ENCODE data around the gene RUFY4.

The RUFY4 gene

DNA sequence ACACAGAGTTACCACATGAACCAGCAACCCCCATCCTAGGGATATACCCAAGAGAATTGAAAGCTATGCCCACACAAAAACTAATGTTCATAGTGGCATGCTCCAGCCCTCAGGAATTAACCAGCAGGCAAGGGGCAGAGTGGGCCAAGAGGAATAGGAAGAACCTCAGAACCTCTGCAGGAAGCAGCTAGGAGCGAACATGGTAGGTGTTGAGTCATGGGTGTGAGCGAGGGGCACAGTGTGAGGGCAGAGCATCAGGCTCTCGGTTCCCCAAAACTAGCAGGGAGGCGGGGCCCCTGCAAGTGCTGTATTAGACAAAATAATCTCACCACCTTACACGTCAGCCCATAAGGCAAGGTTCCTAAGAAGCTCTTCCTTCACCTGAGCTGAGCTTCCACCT is 5.6 kb upstream of the RUFY4 start:
- DNase-seq, result no peak

DNA sequence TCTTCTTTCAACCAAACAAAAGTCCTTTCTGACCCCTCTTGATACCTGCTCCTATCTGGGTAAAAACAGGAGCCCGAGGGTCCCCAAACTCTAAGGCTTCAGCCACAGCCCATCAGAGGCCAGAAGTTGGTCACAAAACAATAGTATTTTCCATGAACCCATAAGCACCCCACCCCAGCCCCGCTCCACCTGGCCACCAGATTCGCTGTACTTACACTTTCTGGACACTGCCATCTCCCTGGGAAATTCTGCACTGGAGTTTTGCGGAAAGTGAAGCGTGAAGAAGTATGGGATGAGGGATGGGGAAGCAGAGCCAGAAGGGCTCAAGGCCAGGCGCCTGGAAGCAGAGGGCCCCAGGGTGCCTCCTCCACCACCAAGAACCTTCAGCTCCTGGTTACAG is 5.2 kb upstream of the RUFY4 start:
- no peak for DNase-seq

- DNase-seq, result no peak
These were observed 3.6 kb upstream of the RUFY4 start for GRCh38 chr2:218065239-218066006.

DNA sequence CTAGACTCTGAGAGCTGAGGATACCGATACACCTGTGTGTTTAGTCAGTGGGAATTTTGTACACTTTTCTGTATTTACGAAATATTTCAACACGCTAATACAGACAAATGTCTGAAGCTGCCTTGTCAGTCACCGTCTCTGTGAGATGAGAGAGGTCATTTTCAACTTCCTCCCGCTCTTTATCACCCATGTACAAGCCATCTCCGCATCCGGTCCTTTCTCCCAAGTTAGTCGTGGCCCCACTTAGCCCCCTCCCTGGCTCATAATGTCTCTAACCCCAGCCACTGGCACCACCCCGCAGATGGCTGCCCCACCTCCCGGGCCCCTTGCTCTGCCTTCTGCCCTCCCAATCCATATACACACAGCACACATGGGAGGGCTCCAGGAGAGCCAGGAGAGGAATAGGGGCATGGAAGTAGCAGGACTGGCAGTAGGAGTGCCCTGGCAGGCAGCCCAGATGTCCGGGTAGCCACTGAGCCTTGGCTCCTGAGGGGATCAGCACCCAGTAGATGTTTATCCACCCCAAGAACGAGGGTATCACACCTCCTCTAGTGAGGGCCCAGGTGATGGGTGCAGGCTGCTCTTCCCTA is 2.0 kb upstream of the RUFY4 start:
- DNase-seq, result no peak

DNA sequence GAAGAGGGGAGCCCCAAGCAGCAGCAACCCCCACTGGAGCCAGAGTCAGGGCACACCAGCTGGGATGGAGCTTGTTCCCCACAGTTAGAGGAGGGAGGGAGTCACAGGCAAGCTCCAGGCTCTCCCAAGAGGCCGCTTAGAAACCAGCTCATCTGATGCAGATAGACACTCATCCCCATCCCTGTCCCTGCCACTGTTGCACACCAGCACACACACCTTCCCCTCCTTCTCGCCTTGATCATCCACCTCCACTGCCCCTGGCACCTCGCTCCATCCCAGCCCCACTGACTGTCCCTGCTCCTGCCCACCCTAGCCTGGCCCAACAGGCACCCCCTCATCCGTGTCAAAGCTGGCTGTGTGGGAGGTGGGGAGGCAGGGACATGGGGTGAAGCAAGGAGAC is 1.5 kb upstream of the RUFY4 start:
- DNase-seq, result no peak

GRCh38 chr2:218069606-218070300 is 700 bp downstream of the RUFY4 start:
- DNase-seq, result no peak

DNA sequence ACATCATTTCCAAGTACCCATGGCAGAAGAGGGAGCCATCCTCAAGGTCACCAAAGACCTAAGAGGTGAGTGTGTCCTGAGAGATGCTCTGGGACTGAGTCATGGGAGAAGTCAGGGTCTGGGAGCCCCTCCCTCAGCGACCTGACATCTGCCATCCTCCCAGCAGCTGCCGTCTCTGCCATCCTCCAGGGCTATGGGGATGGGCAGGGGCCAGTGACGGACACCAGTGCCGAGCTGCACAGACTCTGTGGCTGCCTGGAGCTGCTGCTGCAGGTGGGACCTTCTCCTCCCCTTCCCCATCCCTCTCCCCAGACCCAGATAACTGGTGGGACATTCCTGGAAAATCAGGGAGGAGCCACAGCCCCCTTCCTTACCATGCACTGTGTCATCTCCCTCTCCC is 1.5 kb downstream of the RUFY4 start:
- DNase-seq, result no peak

DNA sequence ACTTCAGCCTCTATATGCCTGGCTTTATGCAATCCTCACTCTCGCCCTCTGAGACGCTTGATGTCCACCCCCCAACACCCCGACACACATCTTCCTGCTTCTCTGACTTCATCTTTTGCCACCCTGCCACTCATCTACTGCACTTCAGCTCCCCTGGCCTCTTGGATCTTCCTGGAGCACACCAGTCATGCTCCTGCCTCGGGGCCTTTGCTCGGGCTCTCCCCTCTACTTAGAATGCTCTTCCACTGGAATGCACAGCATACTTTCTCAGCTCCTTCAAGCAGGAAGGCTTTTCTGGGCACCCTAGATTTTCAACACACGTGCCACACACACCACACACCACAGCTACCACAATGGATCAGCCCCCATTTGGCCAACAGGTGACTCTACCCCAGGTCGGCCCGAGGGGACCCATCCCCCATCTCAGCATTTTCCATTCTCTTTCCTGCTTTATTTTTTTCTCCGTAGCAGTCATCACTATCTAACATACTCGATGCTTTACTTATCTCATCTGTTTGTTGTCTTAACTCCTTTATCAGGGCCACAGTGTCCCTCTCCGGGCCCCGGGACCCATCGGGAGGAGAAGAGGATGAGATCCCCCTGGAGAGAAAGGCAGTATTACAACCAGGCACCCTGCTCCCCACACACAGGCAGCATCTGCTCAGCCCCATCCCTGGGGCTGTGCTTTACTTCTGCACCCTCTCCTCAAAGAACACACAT is 2.3 kb downstream of the RUFY4 start:
- DNase-seq, result no peak

DNA sequence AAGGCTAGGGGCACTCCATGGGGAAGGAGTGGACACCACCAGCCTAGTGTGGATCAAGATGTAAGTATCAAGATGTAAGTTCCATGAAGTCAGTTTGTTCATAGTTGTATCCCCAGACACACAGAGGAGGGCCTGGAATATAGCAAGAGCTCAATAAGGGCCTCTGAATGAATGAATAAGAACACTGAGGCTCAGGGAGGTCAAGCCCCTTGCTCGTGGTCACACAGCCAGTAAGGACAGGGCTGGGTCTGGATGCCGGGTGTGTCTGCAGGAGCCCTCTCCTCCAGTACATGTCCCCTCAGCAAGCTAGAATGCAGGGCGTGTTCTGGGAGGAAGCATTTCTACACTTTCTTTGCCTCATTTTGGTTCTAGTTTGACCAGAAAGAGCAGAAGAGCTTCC is 2.9 kb downstream of the RUFY4 start:
- DNase-seq, result no peak

DNA sequence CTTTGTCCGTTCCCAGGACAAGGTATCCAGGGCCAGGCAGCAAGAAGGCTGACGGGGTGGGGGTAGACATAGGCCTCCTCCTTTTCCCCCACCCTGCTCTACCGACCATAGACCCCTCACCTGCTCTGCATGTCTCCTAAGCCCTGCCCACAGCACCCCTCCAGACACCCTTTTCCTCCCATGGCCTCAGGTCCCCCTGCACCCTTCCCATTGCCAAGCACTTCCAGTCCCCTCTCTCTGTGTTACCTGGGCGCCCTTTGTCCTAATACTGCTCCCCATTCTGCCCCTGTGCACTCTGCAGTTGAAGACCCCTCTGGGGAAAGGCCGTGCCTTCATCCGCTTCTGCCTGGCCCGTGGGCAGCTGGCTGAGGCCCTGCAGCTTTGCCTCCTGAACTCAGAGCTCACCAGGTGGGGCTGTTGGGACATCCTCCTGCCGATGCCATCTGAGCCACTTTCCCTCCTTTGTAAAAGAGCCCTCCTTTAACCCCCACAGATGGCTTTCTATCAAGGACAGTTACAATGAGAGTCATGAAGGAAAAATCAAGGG is 3.5 kb downstream of the RUFY4 start:
- DNase-seq, result no peak

- DNase-seq, result no peak
These were observed 4.1 kb downstream of the RUFY4 start for GRCh38 chr2:218073185-218073584.

GRCh38 chr2:218074031-218074430 is 5.0 kb downstream of the RUFY4 start:
- no peak for DNase-seq

- no peak for DNase-seq
These were observed 7.1 kb downstream of the RUFY4 start for GRCh38 chr2:218075975-218076811.

DNA sequence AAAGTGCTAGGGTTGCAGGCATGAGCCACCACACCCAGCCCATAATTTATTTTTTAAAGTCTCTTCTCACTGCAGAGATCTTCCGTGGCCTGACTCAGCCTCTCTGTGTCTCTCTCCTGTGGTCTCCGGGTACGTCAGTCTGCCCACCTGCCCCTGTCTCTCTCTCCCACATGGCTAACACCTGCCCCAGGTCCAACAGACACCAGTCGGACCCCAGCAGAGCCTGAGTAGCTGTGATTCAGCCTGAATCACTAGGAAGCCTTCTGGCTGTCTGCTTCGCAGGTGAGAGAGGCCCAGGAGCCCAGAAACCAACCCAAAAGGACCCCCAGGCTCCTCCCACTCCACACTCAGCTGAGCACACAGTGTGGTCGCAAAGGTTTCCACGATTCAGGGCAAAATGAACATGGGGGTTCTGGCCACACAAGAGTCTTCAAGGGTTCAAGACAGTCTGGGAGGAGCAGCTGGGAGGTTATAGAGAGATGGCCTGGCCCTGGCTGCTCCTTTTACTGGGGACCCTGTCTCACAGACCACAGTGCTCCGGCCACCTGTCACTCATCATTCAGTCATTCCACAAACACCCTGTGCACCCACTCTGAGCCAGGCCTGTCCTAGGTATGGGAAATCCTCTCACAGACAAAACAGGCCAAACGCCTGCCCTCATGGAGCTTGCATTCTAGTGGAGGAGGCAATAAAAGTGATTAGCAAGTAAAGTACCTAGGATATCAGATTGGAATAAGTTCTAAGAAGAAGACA is 8.6 kb downstream of the RUFY4 start:
- DNase-seq, result no peak

DNA sequence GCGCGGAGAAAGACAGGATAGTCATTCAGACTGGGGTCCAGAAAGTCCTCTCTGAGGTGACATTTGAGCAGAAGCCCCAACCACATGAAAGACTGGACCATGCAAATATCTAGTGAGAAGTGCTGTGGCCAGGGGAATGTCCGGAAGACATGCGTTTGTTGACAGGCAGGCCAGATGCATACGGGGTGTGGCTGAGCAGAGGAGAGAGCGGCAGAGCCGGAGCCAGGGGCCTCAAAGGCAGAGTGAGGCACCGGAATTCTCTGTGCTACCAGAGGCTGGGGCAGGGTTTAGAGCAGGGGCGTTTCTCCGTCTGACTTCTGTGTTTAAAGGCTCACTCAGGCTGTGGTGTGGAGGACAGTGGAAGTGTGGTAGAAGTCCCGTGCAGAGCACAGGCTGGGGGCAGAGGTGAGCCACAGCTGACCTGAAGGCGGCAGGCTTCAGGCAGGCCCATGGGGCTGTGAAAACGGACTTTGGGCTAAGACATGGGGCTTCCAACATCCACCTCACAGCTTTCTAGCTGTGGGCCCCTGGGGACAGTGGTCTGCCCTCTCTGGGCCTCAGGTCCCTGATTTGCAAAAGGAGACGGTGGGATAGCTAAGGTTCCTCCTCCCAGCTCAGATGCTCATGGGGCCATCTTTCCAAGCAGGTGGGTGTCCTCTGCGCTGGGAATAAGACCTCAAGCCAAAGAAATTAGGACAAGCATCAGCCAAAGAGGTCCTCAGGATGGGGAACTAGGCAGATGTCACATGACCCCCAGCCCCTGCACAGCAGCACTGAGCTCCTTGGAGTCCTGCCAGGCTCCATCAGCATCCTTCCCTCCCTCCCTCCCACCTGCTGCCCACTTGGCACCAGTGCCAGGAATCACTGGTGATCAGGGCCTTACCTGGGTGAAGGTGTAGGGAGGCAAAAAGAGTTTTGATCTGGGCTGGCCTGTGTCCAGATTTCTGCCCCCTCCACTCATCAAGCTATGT is 11.2 kb downstream of the RUFY4 start:
- no peak for DNase-seq

DNA sequence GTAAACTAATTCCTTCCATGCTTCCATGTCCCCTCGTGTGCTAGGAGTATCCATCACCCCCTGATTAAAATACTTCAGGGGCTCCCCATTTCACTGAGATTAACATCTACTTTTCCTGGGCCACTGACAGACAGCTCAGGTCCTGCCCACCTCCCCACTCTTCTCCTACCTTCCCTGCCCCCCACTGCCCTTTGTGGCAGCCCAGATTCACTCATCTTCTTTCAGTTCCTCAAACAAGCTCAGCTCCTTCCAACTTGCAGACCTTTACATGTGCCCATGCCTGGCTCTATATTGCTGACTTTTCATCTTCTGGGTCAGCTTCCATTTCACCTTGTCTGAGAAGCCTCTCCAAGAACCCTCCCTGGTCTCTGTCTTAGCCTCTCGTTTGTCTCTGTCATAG is 12.0 kb downstream of the RUFY4 start:
- DNase-seq, result no peak

DNA sequence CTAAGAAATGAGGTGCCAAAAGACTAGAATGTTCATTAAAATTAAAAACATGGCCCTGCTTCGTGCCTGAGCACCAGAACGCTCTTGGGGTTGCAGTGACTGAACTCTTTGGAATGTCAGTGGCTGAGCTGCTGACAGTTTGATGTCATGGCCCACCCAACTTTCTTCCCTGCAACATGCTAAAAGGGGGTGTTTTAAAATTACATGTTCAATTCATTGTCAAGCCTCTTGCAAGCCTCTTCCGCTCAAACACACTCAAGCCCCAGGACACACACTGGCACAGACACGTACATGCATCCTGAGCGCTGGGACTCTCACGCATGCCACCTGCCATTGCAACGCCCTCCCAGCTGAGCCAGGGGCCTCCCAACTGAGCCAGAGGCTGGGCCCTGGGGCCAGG is 12.6 kb downstream of the RUFY4 start:
- DNase-seq, result no peak

DNA sequence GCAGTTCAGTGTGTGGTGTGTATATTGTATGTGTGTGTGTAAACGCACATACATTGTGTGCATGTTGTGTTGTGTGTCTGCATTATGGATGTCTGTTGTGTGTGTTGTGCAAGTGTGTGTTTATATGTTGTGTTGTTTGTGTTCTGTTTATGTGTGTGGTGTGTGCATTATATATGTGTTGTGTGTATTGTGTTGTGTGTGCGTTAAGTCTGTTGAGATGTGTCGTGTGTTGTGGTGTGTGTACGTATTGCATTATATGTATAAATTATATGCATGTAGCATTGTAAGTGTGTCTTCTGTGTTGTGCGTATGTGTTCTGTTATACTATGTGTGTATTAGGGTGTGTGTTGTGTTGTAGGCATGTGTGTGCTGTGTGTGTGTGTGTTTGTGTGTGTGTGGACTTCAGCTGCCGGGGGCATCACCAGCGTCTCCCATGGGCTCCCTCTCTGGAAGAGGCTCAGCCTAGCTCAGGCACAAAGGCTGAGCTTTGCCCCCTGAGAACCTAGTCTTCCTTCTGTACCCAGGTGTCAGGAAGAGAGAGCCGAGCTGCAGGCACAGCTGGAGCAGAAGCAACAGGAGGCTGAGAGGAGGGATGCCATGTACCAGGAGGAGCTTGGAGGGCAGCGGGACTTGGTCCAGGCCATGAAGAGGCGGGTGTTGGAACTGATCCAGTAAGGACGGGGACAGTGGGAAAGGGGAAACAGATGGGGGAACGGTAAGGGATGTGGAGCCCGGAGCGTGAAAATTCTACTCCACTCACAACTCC is 13.7 kb downstream of the RUFY4 start:
- no peak for DNase-seq

- DNase-seq, result no peak
These were observed 14.3 kb downstream of the RUFY4 start for GRCh38 chr2:218083352-218083676.

DNA sequence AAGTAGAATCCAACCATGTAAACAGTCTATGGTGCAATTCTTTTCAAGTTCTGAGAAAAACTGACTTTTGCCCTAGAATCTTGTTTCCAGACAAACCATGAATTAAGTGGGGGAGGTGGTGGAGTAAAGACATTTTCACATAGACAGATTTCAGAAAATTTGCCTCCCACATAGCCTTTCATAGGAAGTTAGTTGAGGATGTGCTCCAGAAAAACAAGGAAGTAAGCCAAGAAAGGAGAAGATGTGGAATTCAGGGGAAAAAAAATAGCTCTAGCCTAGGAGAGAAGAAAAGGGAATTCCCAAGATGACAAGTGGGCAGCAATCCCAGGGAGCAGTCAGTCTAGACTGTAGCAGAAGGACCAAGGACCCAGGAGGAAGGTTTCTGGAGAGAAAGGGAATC is 17.4 kb downstream of the RUFY4 start:
- DNase-seq, result no peak
